WERI-Rb-1 (cell line): ENCODE measurements around the gene SDE2.

Experiments
- DNase-seq: peaks from one replicate; pipeline ENCODE4 v3.0.0-alpha.2; 2020
- H3K27ac ChIP-seq: fragments of 250-450 bp; sonication (Bioruptor Pico); 2 replicates; pipeline ENCODE4 v1.5.1; 2020; ENCODE audit warnings: mild to moderate bottlenecking, moderate library complexity
- H3K27me3 ChIP-seq: fragments of 250-450 bp; sonication (Bioruptor Pico); 2 replicates; pipeline ENCODE4 v1.5.1; 2021; ENCODE audit warnings: mild to moderate bottlenecking, low read depth, moderate library complexity; ENCODE audit not compliant: insufficient read depth, severe bottlenecking
- H3K36me3 ChIP-seq: fragments of 250-450 bp; sonication (Bioruptor Pico); 2 replicates; pipeline ENCODE4 v1.5.1; 2020; ENCODE audit warnings: mild to moderate bottlenecking, moderate library complexity
- H3K4me3 ChIP-seq: 2 replicates; pipeline ENCODE4 v1.5.1; 2011; ENCODE audit warnings: low read depth, mild to moderate bottlenecking, control low read depth, low read length
- H3K9me3 ChIP-seq: fragments of 250-450 bp; sonication (Bioruptor Pico); 2 replicates; pipeline ENCODE4 v1.5.1; 2021; ENCODE audit warnings: mild to moderate bottlenecking, moderate library complexity; ENCODE audit not compliant: severe bottlenecking
- TF ChIP-seq, protein P1 (sequence below): IDR thresholded peaks from 2 replicates; pipeline ENCODE4 v1.5.1; 2011; ENCODE audit warnings: low read depth, mild to moderate bottlenecking, control low read depth, inconsistent platforms, low read length

Gene SDE2

DNA sequence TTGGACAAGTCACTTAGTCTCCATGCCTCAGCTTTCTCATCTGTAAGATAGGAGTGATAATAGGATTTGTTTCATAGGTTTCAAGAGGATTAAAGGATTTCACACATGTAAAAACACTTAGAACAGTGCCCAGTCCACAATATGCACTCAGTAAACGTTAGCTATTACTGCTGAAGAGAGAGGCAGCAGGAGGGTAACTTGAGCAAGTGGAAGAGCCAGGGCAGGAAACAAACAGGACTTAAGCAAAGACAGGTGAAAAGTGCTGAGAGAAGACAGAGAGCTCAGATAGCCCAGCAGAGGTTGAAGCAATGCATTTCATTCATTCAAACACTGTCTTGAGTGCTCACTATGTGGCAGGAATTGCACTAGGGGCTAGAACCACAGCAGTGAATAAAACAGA, 42.3 kb upstream of the SDE2 start:
- TF ChIP-seq, protein P1, sequence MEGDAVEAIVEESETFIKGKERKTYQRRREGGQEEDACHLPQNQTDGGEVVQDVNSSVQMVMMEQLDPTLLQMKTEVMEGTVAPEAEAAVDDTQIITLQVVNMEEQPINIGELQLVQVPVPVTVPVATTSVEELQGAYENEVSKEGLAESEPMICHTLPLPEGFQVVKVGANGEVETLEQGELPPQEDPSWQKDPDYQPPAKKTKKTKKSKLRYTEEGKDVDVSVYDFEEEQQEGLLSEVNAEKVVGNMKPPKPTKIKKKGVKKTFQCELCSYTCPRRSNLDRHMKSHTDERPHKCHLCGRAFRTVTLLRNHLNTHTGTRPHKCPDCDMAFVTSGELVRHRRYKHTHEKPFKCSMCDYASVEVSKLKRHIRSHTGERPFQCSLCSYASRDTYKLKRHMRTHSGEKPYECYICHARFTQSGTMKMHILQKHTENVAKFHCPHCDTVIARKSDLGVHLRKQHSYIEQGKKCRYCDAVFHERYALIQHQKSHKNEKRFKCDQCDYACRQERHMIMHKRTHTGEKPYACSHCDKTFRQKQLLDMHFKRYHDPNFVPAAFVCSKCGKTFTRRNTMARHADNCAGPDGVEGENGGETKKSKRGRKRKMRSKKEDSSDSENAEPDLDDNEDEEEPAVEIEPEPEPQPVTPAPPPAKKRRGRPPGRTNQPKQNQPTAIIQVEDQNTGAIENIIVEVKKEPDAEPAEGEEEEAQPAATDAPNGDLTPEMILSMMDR: no peak
- Histone ChIP-seq H3K9me3 (no peaks in the 10 kb centered on the region), H3K36me3 (no peaks in the 10 kb centered on the region), H3K27ac (no peak overlapping the region), H3K4me3 (no peak overlapping the region), H3K27me3 (no peaks in the 10 kb centered on the region)
- DNase-seq: peak; percentile 16

- Histone ChIP-seq H3K4me3 (no peak overlapping the region), H3K9me3 (no peaks in the 10 kb centered on the region), H3K27me3 (no peaks in the 10 kb centered on the region), H3K36me3 (no peaks in the 10 kb centered on the region), H3K27ac (no peak overlapping the region)
- no peak for DNase-seq
- TF ChIP-seq, protein P1: no peak
Measured at GRCh38 chr1:226038661-226039060, 39.5 kb upstream of the SDE2 start.

DNA sequence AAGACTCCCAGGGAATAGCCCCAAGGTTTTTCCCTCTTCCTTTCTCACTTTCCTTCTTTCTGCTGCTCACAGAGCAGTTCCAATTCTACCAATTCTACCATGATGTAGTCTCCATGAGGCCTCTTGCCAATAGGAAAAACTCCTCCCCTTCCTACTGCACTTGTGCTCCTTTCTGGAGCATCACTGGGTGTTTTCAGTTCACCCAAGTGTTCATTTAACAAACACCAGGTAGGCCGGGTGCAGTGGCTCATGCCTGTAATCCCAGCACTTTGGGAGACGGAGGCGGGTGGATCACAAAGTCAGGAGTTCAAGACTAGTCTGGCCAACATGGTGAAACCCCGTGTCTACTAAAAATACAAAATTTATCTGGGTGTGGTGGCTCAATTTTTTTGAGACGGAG, 36.8 kb upstream of the SDE2 start:
- TF ChIP-seq, protein P1: no peak
- H3K4me3 ChIP-seq: no peak overlapping the region

DNA sequence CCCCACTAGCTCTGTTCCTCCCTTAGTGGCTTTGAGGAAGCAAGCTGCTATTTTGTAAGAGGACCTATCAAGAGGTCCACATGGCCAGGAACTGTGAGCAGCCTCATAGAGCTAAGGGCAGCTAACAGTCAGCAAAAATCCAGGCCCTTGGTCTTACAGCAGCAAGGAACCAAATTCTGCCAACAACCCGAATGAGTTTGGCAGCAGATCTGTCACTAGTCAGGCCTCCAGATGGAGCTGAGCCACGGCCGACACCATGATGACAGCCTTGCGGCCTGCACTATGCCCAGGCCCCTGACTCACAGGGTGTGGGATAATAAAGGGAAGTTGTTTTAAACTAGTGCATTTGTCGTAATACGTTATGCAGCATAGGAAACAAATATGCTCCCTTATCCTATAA, 35.3 kb upstream of the SDE2 start:
- Histone ChIP-seq H3K27me3 (no peaks in the 10 kb centered on the region), H3K36me3 (no peaks in the 10 kb centered on the region), H3K4me3 (no peak overlapping the region), H3K27ac (no peak overlapping the region), H3K9me3 (no peaks in the 10 kb centered on the region)
- TF ChIP-seq, protein P1: no peak
- DNase-seq: no peak

More for the DNA sequence above, 36.8 kb upstream of the SDE2 start:
- Histone ChIP-seq H3K27ac (no peak overlapping the region), H3K36me3 (no peaks in the 10 kb centered on the region), H3K27me3 (no peaks in the 10 kb centered on the region), H3K9me3 (no peaks in the 10 kb centered on the region)
- DNase-seq: no peak

GRCh38 chr1:226033991-226034390, 34.8 kb upstream of the SDE2 start:
- no peak for DNase-seq
- Histone ChIP-seq H3K4me3 (no peak overlapping the region), H3K27me3 (no peaks in the 10 kb centered on the region), H3K9me3 (no peaks in the 10 kb centered on the region), H3K27ac (no peak overlapping the region), H3K36me3 (no peaks in the 10 kb centered on the region)
- TF ChIP-seq, protein P1: no peak

DNA sequence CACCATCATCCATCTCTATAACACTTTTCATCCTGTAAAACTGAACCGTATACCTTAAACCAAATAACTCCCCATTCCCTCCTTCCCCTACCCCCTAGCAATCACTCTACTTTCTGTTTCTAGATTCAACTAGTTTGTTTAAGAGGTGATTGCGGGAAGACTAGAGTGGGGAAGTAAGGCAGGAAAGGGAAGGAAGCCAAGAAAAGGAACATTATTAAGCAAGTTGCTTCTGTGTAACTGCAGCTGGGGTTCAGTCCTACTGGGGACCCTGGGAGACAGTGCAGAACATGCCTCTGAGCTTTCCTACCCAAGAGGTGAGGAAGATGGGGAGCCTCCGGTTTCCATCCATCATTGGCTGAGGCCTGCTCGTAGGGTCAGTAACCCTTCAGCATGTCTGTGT, 34.4 kb upstream of the SDE2 start:
- Histone ChIP-seq H3K27ac (no peak overlapping the region), H3K9me3 (no peaks in the 10 kb centered on the region), H3K4me3 (no peak overlapping the region), H3K36me3 (no peaks in the 10 kb centered on the region), H3K27me3 (no peaks in the 10 kb centered on the region)
- TF ChIP-seq, protein P1: no peak
- DNase-seq: no peak
